Mesothelial cell of epicardium (in vitro differentiated cells): ENCODE results near the gene CUBN. TPM values are rescaled to one million over a fixed set of nuclear protein-coding genes. Genes with fewer than 3 reads are reported as not detected.

ENCODE experiments used
- DNase-seq, 2 experiments: peaks; one replicate each; pipeline ENCODE4 v3.0.0; 2021; ENCODE audit warnings: low spot score in 2 of 2; ENCODE audit not compliant: unreplicated experiment in 2 of 2
- H3K27ac Mint-ChIP-seq: 2 replicates; pipeline ENCODE4 v1.8.0; 2021; ENCODE audit warnings: mixed read lengths
- H3K27me3 Mint-ChIP-seq: 2 replicates; pipeline ENCODE4 v1.8.0; 2021; ENCODE audit warnings: low read depth, mixed read lengths
- H3K36me3 Mint-ChIP-seq: 2 replicates; pipeline ENCODE4 v1.8.0; 2021; ENCODE audit warnings: mixed read lengths
- H3K4me1 Mint-ChIP-seq: 2 replicates; pipeline ENCODE4 v1.8.0; 2021; ENCODE audit warnings: mixed read lengths
- H3K4me3 Mint-ChIP-seq: 2 replicates; pipeline ENCODE4 v1.8.0; 2021; ENCODE audit warnings: mild to moderate bottlenecking, moderate library complexity, mixed read lengths
- H3K9me3 Mint-ChIP-seq: 2 replicates; pipeline ENCODE4 v1.8.0; 2021; ENCODE audit warnings: mixed read lengths
- CTCF ChIP-seq: fragments of 200-600 bp; sonication (generic); IDR thresholded peaks from one replicate; pipeline ENCODE4 v1.5.0; 2021; ENCODE audit warnings: antibody characterized with exemption; ENCODE audit not compliant: unreplicated experiment
- total RNA-seq: library from RNA; stranded (reverse); gene quantifications from 3 replicates; pipeline ENCODE4 v1.2.1, GENCODE V29; 2021

CUBN gene
- total RNA-seq, 1 donor from 2014 or later: 1.5 TPM

GRCh38 chr10:16966991-16967865, 162.4 kb downstream of the CUBN start:
- no peak overlapping the region for H3K4me3 Mint-ChIP-seq
- no peaks in the 10 kb centered on the region for H3K36me3 Mint-ChIP-seq
- DNase-seq: no peak
- H3K27ac Mint-ChIP-seq: peak overlapping the region; percentile 60
- no peaks in the 10 kb centered on the region for H3K27me3 Mint-ChIP-seq
- no peak for TF ChIP-seq CTCF
- H3K4me1 Mint-ChIP-seq: peaks cover 19% of the 10 kb centered on the region
- H3K9me3 Mint-ChIP-seq: no peaks in the 10 kb centered on the region

DNA sequence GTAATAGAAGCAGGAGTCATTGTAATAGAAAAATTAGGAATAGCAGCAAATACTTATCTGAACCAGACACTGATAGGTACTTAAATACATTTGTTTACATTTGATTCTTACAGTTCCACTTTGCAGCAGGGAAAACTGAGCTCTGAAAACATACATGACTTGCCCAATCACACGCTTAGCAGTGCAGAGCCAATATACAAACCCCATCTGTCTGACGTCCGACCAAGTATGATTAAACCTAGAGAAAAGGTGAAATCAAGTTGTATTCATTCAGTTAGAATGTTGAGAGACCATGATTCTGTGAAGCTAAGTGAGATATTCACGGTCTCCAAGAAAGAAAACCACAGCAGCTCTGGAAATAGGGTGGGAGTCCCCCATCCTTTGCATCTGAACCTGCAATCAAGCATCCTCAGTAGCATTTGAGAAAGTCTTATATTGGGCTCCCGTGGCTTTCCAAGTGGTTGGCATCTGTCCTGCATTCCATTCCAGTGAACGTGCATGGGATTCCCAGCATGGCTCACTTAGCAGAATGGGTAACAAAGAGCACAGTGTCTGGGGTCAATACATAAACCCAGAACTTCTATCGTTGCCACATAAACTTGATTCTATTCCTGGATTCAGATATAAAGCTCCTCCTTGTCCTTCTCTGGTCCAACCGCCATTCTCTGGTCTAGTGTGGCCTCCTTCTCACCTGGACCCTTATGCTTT, 163.7 kb downstream of the CUBN start:
- Mint-ChIP-seq H3K27me3 (no peaks in the 10 kb centered on the region), H3K4me1 (peaks cover 19% of the 10 kb centered on the region), H3K9me3 (no peaks in the 10 kb centered on the region), H3K4me3 (no peak overlapping the region), H3K27ac (no peak overlapping the region), H3K36me3 (no peaks in the 10 kb centered on the region)
- no peak for DNase-seq
- TF ChIP-seq CTCF: no peak

- H3K36me3 Mint-ChIP-seq: no peaks in the 10 kb centered on the region
- H3K27ac Mint-ChIP-seq: no peak overlapping the region
These were observed 164.3 kb downstream of the CUBN start for GRCh38 chr10:16965344-16965616.

GRCh38 chr10:16964576-16965343, 164.9 kb downstream of the CUBN start:
- Mint-ChIP-seq H3K4me3 (no peak overlapping the region), H3K27ac (no peak overlapping the region), H3K36me3 (no peaks in the 10 kb centered on the region), H3K4me1 (peaks cover 19% of the 10 kb centered on the region), H3K9me3 (no peaks in the 10 kb centered on the region), H3K27me3 (no peaks in the 10 kb centered on the region)
- DNase-seq: no peak
- no peak for TF ChIP-seq CTCF

More at GRCh38 chr10:16965344-16965616, 164.3 kb downstream of the CUBN start:
- no peak overlapping the region for H3K4me3 Mint-ChIP-seq
- TF ChIP-seq CTCF: no peak
- no peaks in the 10 kb centered on the region for H3K27me3 Mint-ChIP-seq
- H3K9me3 Mint-ChIP-seq: no peaks in the 10 kb centered on the region
- DNase-seq: no peak
- H3K4me1 Mint-ChIP-seq: peaks cover 19% of the 10 kb centered on the region

GRCh38 chr10:16960551-16960950, 169.1 kb downstream of the CUBN start:
- H3K4me3 Mint-ChIP-seq: no peak overlapping the region
- no peaks in the 10 kb centered on the region for H3K27me3 Mint-ChIP-seq
- no peaks in the 10 kb centered on the region for H3K36me3 Mint-ChIP-seq
- TF ChIP-seq CTCF: no peak
- H3K27ac Mint-ChIP-seq: no peak overlapping the region
- no peaks in the 10 kb centered on the region for H3K9me3 Mint-ChIP-seq
- no peak for DNase-seq
- peaks cover 5% of the 10 kb centered on the region for H3K4me1 Mint-ChIP-seq
